Mesodermal cell (in vitro differentiated cells): ENCODE data around the gene DNAJB6.

Source experiments
- H3K27ac ChIP-seq: 2 replicates; pipeline ENCODE4 v1.7.0; 2013; ENCODE audit warnings: mild to moderate bottlenecking, low read depth, low read length, moderate library complexity; ENCODE audit not compliant: severe bottlenecking
- H3K36me3 ChIP-seq: 2 replicates; pipeline ENCODE4 v1.7.1; 2013; ENCODE audit warnings: mild to moderate bottlenecking, low read length, moderate library complexity; ENCODE audit not compliant: control insufficient read depth, insufficient read depth
- H3K4me1 ChIP-seq: one replicate; pipeline ENCODE4 v1.7.1; 2013; ENCODE audit warnings: mild to moderate bottlenecking, low read length; ENCODE audit not compliant: insufficient read depth, control insufficient read depth, poor library complexity, severe bottlenecking
- H3K4me3 ChIP-seq: 2 replicates; pipeline ENCODE4 v1.7.0; 2013; ENCODE audit warnings: low read length, control low read depth, mild to moderate bottlenecking; ENCODE audit not compliant: insufficient read depth, poor library complexity, severe bottlenecking; ENCODE audit errors: extremely low read depth
- H3K9me3 ChIP-seq: 2 replicates; pipeline ENCODE4 v1.7.1; 2013; ENCODE audit warnings: mild to moderate bottlenecking, low read length, moderate library complexity; ENCODE audit not compliant: control insufficient read depth
- WGBS, 2 experiments: methylation state at CpG; one replicate each; pipeline ENCODE4 v1.1.5; 2013; ENCODE audit warnings: missing lambda C conversion rate in 2 of 2; ENCODE audit not compliant: insufficient coverage in 2 of 2; 5-methylcytosine and 5-hydroxymethylcytosine counted together

Gene DNAJB6

GRCh38 chr7:157438121-157439025, 101.6 kb downstream of the DNAJB6 start:
- Histone ChIP-seq H3K36me3 (no peaks in the 10 kb centered on the region), H3K4me1 (no peaks in the 10 kb centered on the region), H3K9me3 (peaks cover 26% of the 10 kb centered on the region), H3K27ac (no peak overlapping the region), H3K4me3 (no peak overlapping the region)
- WGBS, 2 experiments = 83 to 84% methylated on average over 15 to 18 of the region's 18 CpGs

DNA sequence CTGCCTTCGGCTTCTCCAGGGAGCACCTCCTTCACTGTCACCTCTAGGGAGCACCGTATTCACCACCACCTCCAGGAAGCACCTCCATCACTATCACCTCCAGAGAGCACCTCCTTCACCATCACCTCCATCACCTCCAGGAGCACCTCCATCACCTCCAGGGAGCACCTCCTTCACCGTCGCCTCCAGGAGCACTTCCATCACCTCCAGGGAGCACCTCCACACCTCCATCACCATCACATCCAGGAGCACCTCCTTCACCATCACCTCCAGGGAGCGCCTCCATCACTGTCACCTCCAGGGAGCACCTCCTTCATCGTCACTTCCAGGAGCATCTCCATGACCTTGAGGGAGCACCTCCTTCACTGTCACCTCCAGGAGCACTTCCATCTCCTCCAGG, 102.3 kb downstream of the DNAJB6 start:
- WGBS, 2 experiments = 77 to 97% methylated on average over 4 to 6 of the region's 6 CpGs
- H3K9me3 ChIP-seq = peaks cover 31% of the 10 kb centered on the region
- no peak overlapping the region for H3K27ac ChIP-seq
- no peaks in the 10 kb centered on the region for H3K4me1 ChIP-seq
- no peak overlapping the region for H3K4me3 ChIP-seq
- no peaks in the 10 kb centered on the region for H3K36me3 ChIP-seq

- H3K4me3 ChIP-seq = no peak overlapping the region
- no peaks in the 10 kb centered on the region for H3K4me1 ChIP-seq
- 60 to 64% methylated on average over 3 of the region's 3 CpGs for WGBS, 2 experiments
- no peaks in the 10 kb centered on the region for H3K36me3 ChIP-seq
- H3K9me3 ChIP-seq = peaks cover 31% of the 10 kb centered on the region
- H3K27ac ChIP-seq = no peak overlapping the region
Measured at GRCh38 chr7:157439761-157440160, 103.0 kb downstream of the DNAJB6 start.

DNA sequence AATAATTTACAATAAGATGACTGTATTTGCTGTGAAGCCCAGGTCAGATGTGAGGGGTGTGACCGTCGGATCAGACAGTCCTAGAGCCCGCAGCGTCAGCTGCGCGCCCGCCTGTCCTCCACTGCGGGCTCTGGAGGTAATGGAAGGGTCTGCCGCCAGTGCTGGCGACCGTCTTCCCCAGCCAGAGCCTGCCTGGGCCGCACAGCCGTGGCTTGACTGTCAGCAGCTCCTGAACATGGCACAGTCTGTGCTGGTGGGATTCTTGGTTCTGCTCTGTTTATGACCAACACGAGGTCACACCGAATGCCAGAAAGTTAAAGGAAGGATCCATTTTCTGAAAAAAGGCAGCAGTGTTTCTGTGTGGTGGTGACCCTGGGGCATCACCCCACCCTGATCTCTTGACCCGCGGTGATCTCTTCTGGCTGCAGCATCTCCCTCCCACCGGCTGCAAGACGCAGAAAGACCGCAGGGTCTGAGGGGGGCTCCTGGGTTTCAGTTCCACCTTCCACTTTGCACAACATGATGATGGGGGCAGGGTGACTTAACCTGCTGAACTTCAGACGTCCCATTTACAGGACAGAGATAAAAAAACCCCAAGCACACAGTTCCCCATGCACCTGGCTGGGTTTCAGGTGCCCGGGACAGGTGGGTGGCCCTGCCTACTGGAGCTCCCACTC, 103.7 kb downstream of the DNAJB6 start:
- no peaks in the 10 kb centered on the region for H3K36me3 ChIP-seq
- no peak overlapping the region for H3K27ac ChIP-seq
- H3K4me1 ChIP-seq = no peaks in the 10 kb centered on the region
- peaks cover 31% of the 10 kb centered on the region for H3K9me3 ChIP-seq
- WGBS, 2 experiments = 89 to 90% methylated on average over 20 to 21 of the region's 22 CpGs
- H3K4me3 ChIP-seq = no peak overlapping the region

DNA sequence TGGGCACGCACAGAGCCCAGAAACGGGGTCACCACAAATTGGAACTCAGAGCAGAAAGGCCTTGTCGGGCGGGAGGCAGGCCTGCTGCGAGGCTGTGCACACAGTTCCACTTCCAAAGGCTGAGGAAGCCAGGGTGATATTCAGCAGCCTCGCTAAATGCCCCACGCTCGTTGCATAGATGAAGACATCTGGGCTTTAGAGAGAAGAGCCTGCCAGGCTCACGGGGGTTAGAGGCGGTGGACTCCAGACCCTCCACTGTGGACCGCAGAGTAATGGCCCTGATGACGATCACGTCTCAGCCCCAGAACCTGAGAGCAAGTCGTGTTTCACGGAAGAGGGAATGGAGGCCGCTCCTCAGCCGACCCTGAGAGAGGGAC, 104.2 kb downstream of the DNAJB6 start:
- Histone ChIP-seq H3K27ac (no peak overlapping the region), H3K4me3 (no peak overlapping the region), H3K36me3 (no peaks in the 10 kb centered on the region), H3K4me1 (no peaks in the 10 kb centered on the region), H3K9me3 (peaks cover 31% of the 10 kb centered on the region)
- WGBS, 2 experiments = 84 to 87% methylated on average over 17 of the region's 17 CpGs

- 93 to 95% methylated on average over 22 of the region's 23 CpGs for WGBS, 2 experiments
- Histone ChIP-seq H3K4me3 (no peak overlapping the region), H3K9me3 (peaks cover 31% of the 10 kb centered on the region), H3K4me1 (no peaks in the 10 kb centered on the region), H3K27ac (no peak overlapping the region), H3K36me3 (no peaks in the 10 kb centered on the region)
Measured at GRCh38 chr7:157442456-157442855, 105.7 kb downstream of the DNAJB6 start.

GRCh38 chr7:157442993-157443831, 106.4 kb downstream of the DNAJB6 start:
- Histone ChIP-seq H3K9me3 (peaks cover 31% of the 10 kb centered on the region), H3K4me3 (no peak overlapping the region), H3K36me3 (no peaks in the 10 kb centered on the region), H3K4me1 (no peaks in the 10 kb centered on the region), H3K27ac (no peak overlapping the region)
- WGBS, 2 experiments = 83 to 90% methylated on average over 31 to 38 of the region's 42 CpGs

- 81 to 82% methylated on average over 21 to 22 of the region's 27 CpGs for WGBS, 2 experiments
- Histone ChIP-seq H3K4me3 (no peak overlapping the region), H3K9me3 (peaks cover 25% of the 10 kb centered on the region), H3K27ac (no peak overlapping the region), H3K36me3 (no peaks in the 10 kb centered on the region), H3K4me1 (no peaks in the 10 kb centered on the region)
Measured at GRCh38 chr7:157444011-157444842, 107.4 kb downstream of the DNAJB6 start.

DNA sequence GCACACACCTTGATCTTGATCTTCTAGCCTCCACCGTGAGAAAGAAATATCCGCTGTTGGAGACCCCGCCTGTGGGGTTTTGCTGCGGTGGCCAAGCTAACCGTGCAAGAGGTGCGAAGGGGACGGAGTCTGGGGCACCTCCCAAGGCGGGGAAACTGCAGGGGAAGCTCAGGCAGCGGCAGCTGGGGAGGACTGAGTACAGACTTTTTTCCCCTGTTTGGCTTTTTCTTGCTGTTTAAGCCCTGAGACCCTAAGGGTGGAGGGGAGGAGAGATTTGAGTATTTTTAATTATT, 108.0 kb downstream of the DNAJB6 start:
- Histone ChIP-seq H3K4me3 (no peak overlapping the region), H3K36me3 (no peaks in the 10 kb centered on the region), H3K4me1 (no peaks in the 10 kb centered on the region), H3K9me3 (peaks cover 19% of the 10 kb centered on the region), H3K27ac (no peak overlapping the region)
- 61 to 70% methylated on average over 7 to 8 of the region's 9 CpGs for WGBS, 2 experiments
